HG02798 (cell line): ENCODE measurements around the gene MAP3K3.

Experiments
- ATAC-seq: cut with Tn5 transposase; IDR thresholded peaks from one replicate; pipeline ENCODE4 v1.9.1; 2021; ENCODE audit warnings: mild to moderate bottlenecking; ENCODE audit not compliant: unreplicated experiment, poor library complexity

MAP3K3 gene

DNA sequence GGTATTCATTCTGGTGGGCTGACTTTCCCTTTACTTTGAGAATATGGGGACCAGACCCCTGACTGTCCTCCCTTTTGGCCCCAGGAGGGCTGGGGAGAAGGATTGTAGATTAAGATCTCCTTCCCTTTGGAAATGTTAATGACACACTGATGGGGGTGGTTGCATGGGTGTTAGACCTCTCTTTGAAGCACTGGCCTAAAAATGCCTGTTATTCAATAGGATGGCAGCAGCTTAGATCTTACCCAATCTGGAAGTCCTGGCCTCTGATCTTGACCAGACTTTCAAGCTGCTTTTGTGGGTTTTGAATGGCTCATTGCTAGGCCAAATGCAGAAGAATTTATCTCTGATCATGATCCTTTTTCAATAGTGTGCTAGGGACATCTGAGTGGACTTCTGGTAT is 25.7 kb downstream of the MAP3K3 start:
- ATAC-seq, result no peak

DNA sequence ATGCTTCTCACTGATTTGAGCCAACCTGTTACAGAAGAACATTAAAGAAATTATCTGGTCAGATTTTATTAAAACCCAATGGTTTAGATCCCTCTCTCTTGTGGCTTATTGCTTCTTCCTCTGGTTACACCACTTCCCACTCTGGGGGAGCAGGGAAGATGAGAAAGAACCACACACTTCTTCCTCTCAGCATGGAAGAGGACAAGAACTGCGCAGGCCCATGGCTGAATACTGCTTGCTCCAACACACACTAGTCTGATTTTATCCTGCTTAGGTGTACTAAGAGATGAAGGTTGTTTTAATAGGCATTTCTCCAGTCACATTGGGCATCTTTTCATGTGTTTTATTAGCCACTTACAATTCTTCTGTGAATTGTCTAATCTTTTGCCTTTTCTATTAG is 27.6 kb downstream of the MAP3K3 start:
- ATAC-seq, result no peak

DNA sequence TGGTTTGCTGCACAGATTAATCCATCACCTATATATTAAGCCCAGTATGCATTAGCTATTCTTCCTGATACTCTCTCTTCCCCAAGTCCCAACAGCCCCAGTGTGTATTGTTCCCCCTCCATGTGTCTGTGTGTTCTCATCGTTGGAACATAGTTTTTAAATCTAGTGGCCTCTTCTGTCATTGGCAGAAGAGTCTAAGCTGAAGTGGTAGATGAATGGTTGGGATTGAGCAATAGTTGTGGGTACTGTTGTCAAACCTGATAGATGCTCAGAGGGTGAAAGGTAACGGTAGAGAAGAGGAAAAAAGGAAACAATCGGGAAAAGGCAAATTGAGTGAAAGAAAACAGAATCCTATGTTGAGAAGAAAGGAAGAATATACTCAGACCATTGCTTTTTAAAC is 29.9 kb downstream of the MAP3K3 start:
- no peak for ATAC-seq

DNA sequence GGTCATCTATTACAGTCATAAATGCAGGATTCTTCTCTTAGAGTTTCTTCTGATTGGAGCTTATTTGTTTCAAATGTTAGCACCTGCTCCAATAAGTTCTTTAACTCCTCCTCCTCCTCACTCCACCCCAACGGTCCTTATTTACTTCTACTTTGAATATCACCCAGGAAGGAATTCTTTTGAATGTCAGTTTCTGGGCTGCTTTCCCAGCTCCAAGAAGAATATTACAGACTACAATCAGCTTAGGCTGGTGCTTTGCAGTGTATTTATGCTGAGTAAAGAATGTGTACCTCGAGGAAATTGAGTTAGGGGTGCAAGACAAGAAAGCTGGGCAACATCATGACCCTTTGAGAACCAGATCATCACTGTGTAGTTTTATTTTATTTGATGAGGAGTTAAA is 30.8 kb downstream of the MAP3K3 start:
- ATAC-seq, result no peak

DNA sequence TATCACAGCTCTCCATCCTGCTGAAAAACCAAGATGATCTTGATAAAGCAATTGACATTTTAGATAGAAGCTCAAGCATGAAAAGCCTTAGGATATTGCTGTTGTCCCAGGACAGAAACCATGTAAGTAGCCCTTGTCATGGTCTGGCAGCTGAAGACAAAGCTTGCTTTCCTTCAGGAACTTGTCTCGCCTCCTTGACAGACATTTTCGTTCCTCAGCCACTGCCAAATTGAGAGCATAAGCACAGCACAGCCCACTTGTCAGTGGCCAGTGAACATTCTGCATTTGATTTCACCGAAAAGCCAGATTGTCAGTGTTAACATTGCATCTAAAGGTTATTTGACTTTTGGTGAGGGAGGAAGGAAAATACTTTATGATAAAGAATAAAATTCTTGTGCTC is 35.6 kb downstream of the MAP3K3 start:
- no peak for ATAC-seq

DNA sequence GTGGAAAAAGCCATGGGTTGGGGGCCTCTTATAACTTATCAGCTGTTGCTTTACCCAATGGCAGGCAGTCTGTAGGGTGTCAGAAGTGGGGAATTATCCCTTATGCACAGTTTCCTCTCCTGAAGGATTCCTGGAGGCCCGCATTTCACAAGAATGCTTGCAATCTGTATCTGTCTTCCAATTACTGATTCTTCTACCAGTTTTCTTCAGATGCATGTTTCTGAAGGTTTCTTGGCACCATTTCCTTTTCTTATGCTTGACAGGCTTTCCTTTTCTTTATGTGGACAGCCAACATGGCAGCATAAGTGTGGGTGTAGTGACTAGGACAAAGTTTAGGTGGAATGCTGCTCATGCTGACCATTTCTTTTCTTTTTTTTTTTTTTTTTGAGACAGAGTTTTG is 36.1 kb downstream of the MAP3K3 start:
- no peak for ATAC-seq

DNA sequence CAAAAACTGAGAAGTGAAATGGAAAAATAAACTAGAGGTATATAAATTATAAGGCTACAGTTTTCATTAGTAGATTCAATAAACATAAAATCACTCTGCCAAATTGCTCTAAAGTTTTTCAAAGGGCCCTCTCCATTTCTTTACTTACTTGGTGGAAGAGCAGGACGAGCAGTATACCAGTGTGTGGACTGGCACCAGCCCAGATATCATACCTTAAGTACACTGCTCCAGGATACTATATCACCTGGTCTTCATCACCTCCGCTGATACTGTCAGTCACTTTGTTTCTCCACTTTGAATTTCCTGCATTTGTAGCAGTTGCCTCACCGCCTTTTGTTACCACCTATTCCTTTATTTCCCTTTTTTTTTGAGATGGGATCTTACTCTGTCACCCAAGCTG is 37.6 kb downstream of the MAP3K3 start:
- ATAC-seq, result no peak

DNA sequence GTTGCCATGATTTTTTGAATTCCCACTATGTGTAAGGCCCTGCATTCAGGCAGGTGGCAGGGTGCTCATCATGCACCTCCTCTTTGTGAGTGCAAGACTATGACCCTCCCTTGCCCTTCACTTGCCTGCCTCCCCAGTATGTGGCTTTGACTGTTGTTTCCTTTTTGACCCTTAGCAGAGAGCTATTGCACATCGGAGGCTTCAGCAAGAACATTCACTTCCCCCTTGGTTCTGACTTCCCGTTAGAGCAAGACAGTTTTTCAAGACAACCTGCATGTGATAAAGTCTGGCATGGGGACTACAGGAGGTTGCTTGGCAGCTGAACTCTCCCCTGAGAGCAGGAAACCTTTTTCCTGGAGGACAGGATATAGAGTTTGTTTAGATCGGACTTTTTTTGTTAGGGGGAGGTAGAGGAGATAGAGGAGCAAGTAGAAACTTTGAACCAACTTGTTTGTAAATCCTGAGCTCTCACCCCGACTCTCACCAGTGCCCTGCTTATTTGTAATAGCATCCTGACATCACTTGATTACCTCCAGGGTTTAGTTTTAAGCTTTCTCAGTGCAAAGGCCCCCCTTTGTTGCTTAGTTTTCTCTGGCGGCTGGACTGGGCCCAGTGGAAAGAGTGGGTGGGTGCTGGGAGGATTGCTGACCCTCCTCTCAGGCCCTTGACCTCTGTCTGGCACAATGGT is 43.5 kb downstream of the MAP3K3 start:
- ATAC-seq, result no peak

DNA sequence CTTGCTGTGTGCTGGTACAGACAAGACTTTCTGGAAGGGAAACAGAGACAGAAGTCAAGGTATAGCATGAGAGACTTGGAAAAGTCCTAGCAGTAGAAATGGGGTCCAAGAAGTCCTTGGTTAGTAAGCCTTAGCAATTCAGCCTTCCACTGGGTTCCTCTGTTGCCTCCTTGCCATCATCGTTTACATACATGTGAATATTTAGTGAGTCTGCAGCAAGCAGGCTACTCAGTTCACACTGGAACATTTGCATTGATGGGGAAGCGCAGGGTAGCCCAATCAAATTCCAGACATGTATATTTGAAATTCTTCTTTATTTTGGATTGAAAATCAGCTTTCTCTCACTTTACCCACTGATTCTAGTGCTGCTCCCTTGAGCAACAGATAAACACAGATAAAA is 50.6 kb downstream of the MAP3K3 start:
- no peak for ATAC-seq

DNA sequence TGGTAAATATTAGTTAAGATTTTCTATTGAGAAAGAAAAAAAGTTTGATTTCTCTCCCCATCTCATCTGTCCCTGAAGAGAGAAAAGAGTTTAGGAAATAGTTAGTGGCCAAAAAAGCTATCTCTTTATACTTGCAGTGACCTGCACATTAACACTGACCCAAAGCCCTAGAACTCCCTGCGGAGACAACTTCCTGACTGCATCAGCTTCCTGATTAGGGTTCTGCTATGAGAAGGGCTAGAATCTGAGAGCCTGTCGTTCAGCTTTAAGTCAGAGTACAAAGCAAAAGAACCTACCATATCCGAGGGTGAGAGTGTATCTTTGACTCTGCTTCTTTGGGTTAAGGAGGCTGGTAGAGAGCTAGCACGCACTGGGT is 53.0 kb downstream of the MAP3K3 start:
- no peak for ATAC-seq

DNA sequence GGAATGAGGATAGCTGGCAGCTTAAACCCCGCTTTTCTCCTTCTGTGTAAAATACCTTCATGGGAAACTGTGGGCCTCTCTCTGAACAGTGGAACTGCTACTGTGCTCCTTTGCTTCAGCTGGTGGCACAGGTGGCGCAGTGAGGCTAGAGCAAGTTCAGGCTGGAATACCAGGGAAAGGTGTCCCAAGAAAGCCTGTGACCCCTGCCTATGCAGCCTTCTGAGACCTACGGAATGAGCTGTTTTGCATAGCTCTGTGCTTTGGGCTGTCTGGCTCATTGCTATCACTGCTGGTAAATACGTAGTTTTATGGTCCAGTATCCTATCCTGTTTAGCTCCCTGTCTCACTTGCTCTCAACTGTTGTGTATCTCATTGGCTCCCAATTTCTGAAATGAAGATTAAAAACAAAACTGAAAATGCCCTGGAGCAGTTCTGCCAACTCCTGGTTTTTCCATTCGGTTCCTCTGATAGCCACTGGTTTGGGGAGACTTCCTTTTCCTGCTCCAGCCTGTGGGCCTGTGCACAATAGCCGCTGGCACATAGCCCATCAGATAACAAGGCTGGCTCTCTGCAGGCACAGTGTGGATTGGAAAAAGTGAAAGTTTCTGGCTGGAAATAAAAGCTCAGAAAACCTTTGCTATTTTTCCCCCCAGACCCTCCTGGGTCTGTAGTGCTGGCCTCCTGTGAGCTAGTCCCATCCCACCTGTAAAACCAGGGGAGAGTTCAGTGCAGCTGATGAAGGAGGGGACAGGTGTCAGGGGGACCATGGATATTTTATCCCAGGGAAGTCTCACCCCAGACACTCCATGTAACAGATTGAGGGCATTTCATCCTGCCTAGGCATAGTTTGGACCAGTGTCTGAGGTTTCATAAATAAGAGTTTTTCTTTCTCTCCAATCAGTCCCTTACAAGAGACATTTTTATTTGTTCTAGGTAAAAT is 53.7 kb downstream of the MAP3K3 start:
- ATAC-seq, result no peak

DNA sequence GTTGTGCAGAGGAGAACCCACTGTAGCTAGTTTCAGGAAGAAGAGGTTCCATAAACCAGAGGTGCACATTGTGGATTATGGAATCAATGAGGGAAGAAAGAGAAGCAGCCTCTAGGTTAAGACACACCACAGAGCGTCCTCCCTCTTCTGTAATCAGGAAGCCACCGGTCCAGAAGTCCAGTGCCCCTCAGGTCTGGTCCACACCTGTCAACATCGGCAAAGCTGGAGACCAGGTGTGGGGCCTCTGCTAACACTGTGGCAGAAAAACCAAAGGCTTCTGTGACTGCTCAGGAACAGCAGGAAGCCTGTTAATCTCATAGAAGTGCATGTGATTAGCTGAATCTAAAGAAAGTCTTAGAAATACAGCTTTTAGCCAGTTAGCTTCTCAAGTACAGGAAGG is 54.4 kb downstream of the MAP3K3 start:
- no peak for ATAC-seq

DNA sequence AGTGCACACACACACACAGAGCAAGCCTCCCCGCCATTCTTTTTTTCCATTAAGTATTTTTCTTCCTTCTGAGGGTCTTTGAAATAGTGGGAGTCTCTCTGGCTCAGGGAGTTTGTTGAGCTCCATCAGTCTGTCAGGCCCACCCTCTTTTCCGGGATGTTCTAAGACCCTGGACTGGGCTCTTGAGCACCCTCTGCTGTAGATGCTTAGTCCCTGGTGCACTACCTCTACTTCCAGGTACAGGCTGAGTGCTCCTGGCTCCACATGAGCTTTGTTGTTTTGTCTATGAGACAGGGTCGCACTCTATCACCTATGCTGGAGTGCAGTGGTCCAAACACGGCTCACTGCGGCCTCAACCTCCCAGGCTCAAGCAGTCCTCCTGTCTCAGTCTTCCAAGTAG is 57.0 kb downstream of the MAP3K3 start:
- ATAC-seq, result no peak

DNA sequence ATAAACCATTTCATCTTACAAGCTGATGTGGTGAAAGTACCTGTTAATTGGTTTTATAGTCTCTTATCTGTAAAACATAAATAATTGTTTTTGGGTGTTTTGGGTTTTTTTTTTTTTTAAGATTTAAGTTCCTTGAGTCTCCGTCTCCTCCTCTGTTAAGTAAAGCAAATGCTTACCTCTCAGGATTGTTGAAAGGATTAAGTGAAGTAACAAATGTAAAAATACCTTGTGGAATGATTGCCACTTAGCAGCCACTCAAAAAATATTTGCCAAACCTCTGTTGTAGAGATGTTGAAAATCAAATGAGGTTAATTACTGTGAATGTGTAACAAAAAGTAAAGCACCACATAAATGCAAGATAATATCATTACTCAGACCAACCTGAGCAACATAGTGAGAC is 58.5 kb downstream of the MAP3K3 start:
- no peak for ATAC-seq

DNA sequence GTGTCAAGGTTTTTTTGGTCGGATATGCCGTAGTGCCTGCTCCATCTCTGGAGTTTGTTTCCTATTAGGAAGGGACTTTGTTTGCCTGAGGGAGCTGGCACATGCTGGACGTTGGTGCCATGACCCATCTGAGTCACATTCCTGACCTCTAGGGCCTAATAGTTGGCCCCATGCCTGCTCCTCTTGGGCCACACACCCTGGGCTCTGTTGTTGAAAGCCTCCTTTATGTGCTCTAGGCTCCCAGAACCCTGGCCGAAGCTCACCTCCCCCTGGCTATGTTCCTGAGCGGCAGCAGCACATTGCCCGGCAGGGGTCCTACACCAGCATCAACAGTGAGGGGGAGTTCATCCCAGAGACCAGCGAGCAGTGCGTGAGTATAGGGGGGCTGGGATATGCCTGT is 59.3 kb downstream of the MAP3K3 start:
- ATAC-seq, result no peak

DNA sequence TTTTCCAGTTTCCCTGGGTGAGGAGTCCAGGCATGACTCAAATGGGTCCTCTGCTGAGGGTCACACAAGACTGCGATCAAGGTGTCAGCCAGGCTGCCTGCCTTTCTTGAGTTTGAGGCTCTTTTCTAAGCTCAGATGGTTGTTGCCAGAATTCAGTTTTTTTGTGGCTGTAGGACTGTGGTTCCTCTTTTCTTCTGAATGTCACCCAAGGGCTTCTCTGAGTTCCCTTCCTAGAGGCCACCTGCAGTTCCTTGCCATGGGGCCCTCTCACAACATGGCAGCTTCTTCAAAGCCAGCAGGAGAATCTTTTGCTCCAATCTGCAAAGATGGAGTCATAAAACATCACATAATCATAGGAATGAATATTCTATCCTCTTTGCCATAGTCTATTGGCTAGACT is 60.2 kb downstream of the MAP3K3 start:
- no peak for ATAC-seq

DNA sequence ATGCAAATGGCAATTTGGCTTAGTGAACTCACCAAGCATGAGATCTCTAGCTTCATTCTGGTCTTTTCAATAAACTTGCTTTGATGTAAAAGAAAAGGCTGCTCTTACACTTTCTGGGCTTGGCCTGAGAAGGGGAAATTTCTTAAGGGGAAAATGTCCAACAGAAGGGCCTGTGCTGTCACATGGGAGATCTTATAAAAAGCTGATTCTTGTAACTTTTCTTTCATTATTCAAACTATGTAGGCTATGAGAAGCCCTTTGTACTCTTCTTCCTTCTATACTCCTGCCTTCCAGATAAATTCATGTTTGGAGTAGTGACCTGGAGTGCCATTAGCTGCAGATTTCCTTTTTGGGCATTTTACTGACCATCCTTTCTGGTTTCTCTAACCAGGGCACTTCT is 60.8 kb downstream of the MAP3K3 start:
- no peak for ATAC-seq

DNA sequence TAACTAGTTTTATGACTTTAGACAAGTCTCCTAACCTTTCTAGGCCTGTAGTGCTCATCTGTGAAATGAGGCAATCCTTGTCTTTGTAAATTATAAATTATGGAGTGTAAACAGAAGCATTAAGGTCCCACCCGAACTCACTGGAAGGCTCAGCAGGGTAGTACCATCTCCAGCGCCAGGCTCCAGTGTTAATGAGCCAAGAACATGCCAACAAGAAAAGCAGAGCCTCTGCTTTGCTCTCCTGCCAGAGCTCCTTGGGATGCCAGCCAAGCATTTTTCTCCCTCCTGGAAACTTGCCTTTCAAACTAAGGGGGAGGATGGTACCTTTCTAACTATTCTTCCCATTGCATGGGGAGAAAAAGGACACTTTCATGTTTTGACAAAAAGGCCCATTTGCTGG is 62.8 kb downstream of the MAP3K3 start:
- no peak for ATAC-seq

DNA sequence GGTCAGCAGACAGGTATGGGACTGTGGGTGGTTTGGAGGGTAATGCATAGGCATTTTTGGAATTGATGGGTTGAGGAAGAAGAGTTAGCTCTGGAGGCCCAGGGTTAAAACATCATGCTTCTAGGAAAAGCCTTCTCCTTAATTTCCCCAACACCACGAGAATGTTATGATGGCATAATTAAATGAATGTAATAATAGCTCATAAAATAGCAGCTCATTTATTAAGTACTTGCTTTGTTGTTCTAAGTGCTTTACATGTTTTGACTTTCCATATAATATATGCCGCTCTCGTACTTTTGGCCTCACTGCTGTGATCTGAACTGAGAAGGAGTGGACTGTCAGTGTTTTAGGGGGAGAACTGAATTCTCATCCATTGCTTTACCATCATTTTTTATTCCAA is 63.4 kb downstream of the MAP3K3 start:
- no peak for ATAC-seq

DNA sequence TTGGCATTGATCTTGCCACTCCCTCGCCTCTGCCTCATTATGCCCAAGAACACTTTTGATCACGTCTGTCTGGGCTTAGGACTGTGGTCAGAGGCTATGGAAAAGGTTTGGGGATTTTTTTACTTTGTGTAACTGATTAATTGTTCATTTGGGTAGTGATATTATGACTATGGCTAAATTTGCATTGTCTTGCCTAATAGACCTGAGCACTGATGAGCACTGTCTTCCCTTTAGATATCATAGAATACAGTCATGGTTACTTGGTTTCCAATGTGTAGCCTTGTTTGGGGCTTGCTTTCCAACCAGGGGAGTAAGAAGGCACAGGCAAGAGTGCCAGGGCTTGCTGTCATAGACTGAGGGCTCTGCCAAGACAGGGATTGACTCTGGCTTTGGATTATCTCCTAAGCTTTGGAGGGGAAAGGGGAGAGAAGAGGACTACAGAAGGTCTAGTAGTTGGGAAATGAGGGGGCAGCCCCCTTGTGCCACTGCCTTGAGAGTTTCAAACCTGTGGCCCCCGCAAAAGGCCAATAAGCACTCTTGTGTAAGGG is 64.0 kb downstream of the MAP3K3 start:
- ATAC-seq, result no peak

DNA sequence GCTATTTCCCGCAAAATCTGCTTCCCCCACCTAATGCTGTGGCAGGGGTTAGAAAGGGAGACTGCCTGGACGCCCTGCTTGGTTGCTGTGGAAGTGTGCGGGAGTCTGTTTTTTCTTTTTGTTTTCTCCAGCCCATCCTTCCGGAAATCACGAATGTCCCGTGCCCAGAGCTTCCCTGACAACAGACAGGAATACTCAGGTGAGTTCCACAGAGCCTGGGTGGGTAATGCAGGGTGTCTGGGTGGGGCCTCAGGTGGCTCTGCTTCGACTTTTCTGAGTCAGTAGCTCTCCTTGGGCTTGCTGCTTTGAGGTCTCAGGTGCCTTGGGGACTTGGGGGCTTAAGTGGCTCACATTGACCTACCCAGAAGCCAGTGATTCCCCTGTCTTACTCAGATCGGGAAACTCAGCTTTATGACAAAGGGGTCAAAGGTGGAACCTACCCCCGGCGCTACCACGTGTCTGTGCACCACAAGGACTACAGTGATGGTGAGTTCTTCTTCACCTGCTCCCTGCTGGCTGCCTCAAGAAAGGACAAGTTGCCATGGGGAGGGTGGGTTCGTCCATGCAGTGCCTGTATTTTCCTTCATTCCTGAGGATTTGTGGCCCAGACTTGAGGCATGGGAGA is 66.3 kb downstream of the MAP3K3 start:
- ATAC-seq, result no peak
